SIG-M5 (cell line): ENCODE results near the gene AGO1.
"Not testable (repeated sequence)": the region's sequence is repeated elsewhere in the genome, so short reads cannot be mapped to it uniquely, and the experiment has no call there.

Experiments
- DNase-seq: peaks from one replicate; lab custom pipeline; 2025; lab: John Stamatoyannopoulos, UW

Gene AGO1

GRCh38 chr1:35972631-35973030 lies 89.6 kb downstream of the AGO1 start:
- not testable (repeated sequence) for DNase-seq

DNA sequence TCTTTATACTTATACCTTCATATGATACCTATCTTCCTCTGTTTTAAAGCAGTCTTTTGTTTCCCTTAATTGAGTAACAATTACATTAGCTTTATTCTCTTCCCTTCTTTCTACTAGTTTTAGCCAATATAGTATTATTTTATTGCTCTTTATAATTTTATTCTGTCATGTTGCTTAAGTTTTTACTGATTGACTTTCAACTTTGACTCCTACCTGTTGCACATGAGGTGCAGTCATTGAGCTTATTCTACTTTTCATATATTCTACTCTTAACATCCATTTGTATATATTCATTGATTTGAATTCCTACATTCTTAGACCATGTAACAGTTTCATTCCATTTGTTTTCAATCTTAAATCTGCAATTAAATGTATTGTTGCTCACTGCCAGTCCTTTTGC lies 97.1 kb downstream of the AGO1 start:
- DNase-seq, result no peak
